ENCODE results near the gene PIAS1. TPM values are rescaled to one million over a fixed set of nuclear protein-coding genes. Genes with fewer than 3 reads are reported as not detected.
"Not testable (repeated sequence)": the region's sequence is repeated elsewhere in the genome, so short reads cannot be mapped to it uniquely, and the experiment has no call there.

Gene PIAS1
- total RNA-seq, 1 donor from 2014 or later = 24.5 TPM

DNA sequence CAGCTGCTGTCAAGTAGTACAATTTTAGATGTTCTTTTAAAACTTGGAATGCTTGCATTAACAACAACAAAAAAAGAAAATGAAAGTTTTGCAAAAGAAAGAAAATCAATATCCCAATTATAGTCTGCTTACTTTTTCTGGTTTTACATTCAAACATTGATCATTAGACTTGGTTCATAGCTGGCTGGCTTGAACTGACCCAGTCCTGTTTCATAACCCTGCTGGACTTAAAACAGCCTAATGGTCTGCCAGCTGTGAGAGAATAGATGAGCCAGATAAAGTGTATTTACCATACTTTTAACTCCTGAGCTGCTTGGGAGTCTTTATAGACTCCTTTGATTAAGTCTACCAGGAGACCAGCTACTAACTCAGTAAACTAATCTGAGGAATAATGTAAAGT lies 59.2 kb downstream of the PIAS1 start:
- DNase-seq (ENCODE audit: extremely low read depth, low read depth, low spot score) = no peak

DNA sequence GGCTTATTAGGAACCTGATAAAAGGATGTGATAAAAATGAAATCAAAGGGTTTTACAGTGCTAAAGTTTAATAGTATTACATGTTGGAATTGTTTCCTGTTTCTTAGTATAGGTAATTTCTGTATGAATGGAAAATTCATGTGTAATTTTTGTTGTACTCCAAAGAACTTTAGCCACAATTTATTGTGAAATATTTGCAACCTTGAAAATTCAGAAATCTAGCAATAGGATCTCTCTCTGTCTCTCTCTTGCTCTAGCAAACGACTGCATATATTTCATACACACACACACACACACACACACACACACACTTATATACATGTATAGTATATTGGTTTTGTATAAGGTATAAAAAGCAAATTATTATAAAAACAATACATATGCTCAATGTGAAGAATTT lies 59.6 kb downstream of the PIAS1 start:
- DNase-seq (ENCODE audit: extremely low read depth, low read depth, low spot score) = no peak

DNA sequence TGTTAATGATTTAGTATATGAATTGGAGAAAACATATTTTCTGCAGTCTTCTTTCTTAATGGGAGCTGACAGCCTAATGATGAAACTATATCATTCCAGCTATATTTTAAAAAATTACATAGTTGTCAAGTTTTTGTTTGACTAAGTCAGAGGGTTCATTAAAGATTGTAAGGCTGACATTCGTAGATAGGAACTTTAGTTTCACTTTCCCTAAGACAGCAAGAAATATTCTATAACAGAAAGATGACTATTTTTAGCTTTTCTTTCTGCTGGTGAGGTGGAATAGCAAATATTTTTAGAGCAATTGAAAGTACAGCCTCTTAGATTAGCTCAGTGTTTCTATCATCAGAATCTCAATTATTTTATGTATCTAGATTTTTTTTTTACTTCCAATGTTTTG lies 60.2 kb downstream of the PIAS1 start:
- no peak for DNase-seq (ENCODE audit: extremely low read depth, low read depth, low spot score)

DNA sequence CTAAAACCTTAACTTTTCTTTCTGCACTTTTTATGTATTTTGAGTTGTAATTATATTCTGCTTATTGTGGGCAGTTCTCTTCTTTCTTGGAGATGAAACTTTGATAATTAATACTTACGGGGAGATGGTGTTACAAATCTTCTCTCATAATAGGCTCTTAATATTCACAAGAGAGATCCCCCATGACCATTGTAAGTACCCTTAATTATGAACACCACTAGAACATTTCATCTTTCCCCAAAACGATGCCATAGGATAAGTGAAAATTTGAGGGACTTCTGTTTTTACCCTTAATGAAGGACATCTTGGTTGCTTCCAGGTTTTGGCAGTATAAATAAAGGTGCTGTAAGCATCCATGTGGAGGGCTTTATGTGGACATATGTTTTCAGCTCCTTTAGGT lies 60.7 kb downstream of the PIAS1 start:
- DNase-seq (ENCODE audit: extremely low read depth, low read depth, low spot score) = no peak

DNA sequence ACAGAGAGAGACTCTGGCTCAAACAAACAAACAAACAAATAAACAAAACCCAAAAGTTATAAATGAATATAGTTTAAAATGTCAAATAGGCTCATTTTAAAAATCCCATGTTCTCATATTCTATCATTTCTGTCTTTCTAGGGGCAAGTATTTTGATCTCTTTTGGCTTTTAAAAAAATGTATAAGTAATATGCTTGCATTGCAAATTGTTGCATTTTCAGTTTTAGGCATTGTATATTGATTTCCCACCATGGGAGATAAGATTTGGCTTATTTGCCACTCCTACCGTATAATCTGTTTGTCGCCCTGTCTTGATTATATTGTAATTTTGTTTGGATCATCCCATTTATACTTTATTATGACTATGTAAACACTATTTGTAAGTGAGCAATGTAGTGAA lies 70.6 kb downstream of the PIAS1 start:
- no peak for DNase-seq (ENCODE audit: extremely low read depth, low read depth, low spot score)

DNA sequence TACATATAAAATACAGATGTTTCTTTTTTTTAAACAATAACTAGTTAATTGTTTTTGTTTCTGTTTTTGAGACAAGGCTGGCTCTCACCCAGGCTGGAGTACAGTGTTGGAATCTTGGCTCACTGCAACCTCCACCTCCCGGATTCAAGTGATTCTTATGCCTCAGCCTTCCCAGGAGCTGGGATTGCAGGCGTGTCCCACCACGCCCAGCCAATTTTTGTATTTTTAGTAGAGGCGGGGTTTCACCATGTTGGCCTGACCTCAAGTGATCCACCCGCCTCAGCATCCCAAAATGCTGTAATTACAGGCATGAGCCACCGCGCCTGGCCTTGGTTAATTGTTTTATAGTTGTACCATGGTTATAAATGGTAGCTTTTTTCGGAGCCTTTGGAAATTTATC lies 72.3 kb downstream of the PIAS1 start:
- no peak for DNase-seq (ENCODE audit: extremely low read depth, low read depth, low spot score)

DNA sequence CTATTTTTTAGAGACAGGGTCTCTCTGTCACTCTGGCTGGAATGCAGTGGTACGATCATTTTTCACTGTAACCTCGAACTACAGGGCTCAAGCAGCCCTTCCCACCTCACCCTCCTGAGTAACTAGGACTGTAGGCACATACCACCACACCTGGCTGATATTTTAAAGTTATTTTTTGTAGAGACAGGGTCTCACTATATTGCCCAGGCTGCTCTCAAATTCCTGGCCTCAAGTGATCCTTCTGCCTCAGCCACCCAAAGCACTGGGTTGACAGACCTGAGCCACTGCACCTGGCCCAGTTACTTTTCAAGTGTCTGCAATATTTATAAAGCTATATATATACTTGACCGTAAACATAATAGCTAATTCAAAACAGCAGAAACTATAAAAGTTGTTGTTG lies 75.0 kb downstream of the PIAS1 start:
- no peak for DNase-seq (ENCODE audit: extremely low read depth, low read depth, low spot score)

DNA sequence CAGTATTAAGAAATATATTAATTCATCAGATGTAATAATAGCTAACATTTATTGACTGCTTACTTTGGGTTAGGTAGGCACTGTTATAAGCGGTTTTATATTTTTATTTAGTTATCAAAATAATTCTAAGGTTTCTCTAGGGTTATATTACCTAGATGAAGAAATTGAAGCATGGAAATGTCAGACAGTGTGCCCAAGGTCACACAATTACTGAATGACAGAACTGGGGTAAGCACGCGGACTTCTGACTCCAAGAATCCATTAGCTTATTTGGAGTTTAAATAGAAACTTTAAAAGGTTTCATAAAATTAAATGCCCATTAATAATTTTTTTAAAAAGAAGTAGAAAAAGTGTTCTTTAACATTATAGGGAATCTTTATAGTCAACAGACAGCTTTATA lies 76.7 kb downstream of the PIAS1 start:
- DNase-seq (ENCODE audit: extremely low read depth, low read depth, low spot score) = no peak

DNA sequence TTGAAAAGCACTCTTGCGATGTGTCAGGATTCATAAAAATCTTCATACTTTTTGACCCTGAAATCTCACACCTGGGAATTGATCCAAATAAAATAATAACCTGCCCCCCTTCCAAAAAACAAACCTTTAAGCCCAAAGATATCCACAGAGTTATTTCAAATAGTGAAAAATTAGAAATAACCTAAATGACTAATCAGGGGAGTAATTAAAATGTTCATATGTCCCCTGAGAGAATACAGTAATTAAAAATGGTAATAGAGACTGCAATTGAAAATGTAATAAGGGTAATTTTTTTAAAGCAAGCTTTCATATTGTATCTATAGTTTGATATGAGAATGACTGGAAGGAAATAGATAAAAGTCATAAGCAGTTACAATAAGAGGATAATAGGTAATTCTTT lies 83.0 kb downstream of the PIAS1 start:
- DNase-seq (ENCODE audit: extremely low read depth, low read depth, low spot score) = no peak

DNA sequence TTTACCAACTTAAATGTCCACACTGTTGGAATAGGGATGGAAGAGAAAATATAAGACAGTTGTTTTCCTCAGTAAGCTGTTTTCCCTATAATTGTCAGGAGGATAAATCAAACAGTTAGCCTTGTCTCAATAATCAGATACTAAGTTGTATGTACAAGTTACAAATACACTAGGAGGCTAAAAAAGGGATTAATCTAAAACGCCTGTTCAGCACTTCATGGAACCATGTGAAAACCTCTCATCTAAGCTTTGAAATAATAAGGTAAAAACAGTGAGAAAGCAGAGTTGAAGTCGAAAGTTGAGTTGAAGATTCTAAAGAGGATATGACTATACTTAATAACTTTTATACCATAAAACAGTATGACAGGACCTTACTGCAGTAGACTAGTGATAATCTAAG lies 89.0 kb downstream of the PIAS1 start:
- no peak for DNase-seq (ENCODE audit: extremely low read depth, low read depth, low spot score)

DNA sequence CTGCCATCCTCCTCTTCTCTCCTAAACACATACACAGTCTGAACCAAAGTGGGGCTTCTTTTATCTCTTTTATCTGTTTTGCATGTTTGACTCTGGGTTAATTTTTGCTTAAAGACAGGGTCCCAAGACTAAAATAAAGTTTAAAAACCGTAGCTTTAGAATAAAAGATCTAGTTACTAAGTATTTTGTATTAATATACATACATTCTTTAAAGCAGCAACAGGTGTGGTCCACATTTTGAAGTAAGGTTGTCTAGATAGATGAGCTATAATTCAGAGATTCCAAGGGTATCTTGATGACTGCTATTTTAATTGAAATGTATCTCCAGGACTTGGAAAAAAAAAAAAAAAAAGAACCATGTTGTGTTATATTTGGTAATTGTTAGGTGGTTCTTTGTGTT lies 89.7 kb downstream of the PIAS1 start:
- no peak for DNase-seq (ENCODE audit: extremely low read depth, low read depth, low spot score)

DNA sequence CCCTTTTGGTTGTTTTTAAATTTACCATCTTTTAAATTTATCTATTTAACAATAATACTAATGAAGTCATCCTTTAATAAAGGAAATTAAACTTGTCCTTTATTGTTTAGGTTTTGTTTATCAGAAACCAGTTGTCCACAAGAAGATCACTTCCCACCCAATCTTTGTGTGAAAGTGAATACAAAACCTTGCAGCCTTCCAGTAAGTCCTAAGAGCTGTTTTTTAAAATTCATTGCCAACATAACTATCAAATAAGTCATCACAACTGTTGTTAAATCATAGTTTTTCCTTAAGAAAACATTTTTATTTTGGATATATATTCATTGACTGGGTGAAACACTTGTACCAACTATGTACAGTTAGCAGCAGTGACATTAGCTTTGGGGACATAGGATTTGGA lies 91.6 kb downstream of the PIAS1 start:
- DNase-seq (ENCODE audit: extremely low read depth, low read depth, low spot score) = no peak

DNA sequence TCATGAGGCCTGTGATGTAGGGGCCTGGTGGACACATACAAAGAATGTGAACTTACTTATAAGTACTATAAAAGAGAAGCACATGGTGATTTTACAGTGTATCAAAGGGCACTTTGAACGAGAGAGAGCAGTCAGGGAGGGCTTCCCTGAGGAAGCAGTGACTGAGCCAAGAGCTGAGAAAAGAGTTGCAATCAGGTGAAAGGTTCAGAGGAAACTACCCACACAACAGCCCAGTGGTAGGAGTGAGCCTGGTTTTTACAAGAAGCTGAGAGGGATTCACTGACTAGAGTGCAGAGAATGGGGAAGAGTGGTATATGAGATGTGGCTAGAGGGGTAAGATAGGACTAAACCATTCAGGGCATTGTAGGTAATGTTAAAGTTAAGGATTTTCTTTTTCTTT lies 93.9 kb downstream of the PIAS1 start:
- no peak for DNase-seq (ENCODE audit: extremely low read depth, low read depth, low spot score)

DNA sequence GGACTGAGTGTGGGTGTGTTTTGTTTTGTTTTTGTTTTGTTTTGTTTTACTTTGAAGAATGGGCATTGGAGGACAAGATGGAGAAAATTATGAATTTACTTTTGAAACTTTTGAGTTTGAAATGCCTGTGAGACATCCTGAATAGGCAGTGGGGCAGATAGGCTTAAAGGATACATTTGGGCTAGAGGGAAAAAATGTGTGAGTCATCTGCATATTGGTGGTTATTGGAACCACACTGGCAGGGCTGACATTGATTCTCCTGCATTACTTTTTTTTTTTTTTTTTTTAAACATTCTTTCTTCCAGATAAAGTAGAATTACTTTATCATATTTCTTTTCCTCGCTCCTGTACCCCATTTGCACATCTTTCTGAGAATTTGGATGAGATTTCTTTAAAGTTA lies 94.9 kb downstream of the PIAS1 start:
- DNase-seq (ENCODE audit: extremely low read depth, low read depth, low spot score) = no peak

DNA sequence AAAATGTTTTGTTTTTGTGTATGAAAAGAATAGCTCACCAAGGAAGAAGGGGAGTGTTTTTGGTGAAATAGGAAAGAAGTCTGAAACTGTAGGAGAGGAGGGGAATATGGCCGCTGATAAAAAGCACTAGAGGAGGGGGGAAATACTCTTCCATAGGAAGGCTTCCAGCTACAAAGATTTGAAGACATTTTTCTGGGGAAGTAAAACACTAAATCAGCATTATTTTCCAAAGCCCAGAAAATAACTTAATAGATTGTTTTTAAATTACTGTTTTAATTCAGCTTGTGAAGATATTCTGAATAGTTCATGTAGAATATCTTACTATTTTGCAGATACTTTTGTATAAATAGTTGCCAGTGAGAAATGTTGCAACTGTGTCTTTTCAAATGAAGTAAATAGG lies 96.1 kb downstream of the PIAS1 start:
- no peak for DNase-seq (ENCODE audit: extremely low read depth, low read depth, low spot score)

DNA sequence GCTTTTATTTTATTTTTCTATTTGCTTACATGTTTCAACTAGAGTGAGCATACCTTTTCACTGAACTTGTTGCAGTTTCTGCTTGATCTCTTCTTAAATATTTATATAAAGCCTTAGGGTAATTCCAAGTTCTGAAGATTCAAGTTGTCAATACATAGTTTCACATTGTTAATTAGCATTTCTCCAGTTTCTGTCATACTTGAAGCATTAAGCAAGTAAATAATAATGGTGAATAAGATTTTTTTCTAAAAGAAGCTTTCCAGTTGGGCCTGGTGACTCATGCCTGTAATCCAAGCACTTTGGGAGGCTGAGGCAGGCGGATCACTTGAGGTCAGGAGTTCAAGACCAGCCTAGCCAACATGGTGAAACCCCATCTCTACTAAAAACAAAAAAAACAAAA lies 97.2 kb downstream of the PIAS1 start:
- no peak for DNase-seq (ENCODE audit: extremely low read depth, low read depth, low spot score)

DNA sequence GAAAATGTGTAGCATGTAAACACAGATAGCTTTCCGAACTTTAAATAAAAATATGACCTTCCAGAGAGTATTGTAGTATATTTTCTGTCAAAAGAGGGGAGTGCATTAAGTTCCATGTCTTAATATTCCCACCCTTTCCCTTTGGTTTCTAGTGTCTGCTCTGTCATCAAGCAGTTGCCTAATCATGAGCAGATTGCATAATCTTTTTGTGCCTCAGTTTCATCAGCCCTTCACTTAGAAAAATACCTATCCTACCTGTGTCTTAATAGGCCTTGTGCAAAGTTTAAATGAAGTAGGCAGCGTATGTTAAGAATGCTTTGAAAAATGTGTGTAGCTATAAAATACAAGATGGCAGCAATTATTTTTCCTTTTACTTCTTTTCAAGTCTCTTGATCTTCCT lies 98.2 kb downstream of the PIAS1 start:
- DNase-seq (ENCODE audit: extremely low read depth, low read depth, low spot score) = no peak

DNA sequence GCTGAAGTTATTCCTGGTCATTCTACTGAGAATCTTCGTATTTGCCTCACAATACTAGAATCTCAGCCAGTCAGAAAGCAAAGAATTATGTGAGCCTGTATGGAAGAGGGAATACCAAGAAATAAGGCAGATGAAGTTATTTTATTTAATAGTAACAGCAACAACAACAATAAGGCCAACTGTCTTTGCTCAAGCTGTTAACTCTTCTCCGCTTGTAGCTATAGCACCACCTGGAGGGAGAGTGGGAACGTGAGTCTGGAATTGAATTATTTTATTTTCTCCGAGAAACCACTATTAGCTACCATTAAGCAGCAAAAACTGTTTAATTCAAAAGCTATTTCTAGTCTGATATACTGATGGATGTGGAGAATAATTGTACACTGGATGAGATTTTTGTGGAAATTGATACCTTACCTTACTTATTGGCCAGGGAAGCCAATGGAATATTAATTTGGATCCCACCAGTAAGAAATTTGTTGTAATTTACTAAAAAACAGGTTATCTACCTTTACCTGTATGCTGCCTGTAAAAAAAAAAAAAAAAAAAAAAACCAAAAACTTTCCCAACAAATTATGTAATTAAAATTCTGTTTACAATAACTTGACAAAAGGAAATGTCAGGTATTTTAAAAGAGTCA lies 100.9 kb downstream of the PIAS1 start:
- peak; percentile 54 for DNase-seq (ENCODE audit: extremely low read depth, low read depth, low spot score)

DNA sequence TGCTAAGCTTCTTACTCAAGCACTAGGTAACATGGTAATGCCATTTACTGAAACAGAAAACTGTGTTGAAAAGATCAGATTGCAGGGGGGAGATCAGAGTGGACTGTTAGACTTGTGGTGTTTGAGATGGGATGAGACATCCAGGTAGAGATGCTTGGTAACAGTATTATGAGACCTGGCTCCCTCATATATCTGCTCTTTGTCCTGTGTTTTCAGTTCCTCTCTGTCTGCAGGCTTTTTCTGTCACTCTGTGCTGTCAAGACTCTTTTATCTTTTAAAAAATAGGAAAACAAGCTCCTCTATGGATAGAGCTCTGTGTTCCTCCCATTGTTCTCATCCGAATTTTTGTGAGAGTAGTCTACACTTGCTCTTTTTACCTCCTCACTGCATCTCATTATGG lies 103.0 kb downstream of the PIAS1 start:
- no peak for DNase-seq (ENCODE audit: extremely low read depth, low read depth, low spot score)

DNA sequence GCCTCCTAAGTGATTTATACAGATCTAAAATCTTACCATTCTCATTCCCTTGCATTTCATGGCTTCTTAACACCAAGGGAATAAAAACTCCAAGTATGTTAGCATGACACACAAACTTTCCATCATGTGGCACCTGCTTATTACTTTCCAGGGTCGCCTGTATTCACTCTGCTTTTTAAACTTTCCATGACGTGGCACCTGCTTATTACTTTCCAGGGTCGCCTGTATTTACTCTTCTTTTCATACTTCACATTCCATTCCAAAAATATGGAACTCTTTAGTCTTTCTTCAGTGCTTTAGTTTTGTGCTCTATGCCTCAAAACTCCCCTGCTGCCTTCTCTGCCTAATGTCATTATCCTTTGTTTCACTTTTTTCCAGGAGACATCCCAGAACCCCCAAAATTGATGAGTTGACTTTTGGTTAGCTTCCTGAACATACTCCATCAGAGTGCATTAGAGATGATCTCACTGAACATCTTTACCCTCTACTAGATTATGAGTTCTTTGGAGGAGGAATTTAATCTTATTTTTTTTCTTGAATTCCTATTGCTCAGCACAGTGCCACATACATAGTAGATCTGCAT lies 104.0 kb downstream of the PIAS1 start:
- DNase-seq (ENCODE audit: extremely low read depth, low read depth, low spot score) = no peak

DNA sequence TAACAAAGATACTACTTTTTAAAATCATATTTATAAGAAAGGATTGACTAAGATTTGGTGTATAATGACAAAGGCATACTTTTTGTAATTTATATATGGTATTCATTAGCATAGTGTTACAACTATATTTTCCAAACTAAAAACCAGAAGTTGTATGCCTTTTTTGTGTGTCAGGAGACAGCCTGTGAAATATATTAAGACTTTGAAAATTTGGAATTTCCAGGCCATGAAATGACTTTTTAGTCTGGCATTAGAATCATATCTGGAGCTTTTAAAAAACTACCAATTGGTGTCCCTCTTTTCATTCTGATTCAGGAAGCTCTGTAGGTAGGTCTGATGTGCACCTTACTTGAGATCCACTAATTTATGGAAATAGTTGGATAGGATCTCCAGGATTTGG lies 109.1 kb downstream of the PIAS1 start:
- DNase-seq (ENCODE audit: extremely low read depth, low read depth, low spot score) = no peak

DNA sequence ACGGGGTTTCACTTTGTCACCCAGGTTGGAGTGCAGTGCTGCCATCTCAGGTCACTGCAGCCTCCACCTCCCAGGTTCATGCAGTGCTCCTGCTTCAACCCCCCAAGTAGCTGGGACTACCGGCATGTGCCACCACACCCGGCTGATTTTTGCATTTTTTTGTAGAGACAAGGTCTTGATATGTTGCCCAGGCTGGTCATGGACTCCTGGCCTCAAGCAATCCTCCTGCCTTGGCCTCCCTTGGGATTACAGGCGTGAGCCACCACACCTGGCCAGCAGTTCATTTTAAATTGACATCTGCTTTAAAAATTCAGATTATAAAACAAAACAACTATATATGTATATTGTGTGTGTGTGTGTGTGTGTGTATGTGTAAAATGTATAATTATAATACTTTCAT lies 112.7 kb downstream of the PIAS1 start:
- DNase-seq (ENCODE audit: extremely low read depth, low read depth, low spot score) = no peak

DNA sequence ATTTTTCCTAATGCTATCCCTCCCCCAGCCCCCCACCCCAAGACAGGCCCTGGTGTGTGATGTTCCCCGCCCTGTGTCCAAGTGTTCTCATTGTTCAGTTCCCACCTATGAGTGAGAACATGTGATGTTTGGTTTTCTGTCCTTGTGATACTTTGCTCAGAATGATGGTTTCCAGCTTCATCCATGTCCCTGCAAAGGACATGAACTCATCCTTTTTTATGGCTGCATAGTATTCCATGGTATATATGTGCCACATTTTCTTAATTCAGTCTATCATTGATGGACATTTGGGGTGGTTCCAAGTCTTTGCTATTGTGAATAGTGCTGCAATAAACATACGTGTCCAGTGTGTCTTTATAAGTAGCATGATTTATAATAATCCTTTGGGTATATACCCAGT lies 117.9 kb downstream of the PIAS1 start:
- DNase-seq (ENCODE audit: extremely low read depth, low read depth, low spot score) = not testable (repeated sequence)

Data from glomerular endothelial cell (primary cell).